ENCODE measurements around the gene MCIDAS. TPM values are rescaled to one million over a fixed set of nuclear protein-coding genes. Genes with fewer than 3 reads are reported as not detected.

MCIDAS gene
- total RNA-seq, 1 donor from 2014 or later = not detected

DNA sequence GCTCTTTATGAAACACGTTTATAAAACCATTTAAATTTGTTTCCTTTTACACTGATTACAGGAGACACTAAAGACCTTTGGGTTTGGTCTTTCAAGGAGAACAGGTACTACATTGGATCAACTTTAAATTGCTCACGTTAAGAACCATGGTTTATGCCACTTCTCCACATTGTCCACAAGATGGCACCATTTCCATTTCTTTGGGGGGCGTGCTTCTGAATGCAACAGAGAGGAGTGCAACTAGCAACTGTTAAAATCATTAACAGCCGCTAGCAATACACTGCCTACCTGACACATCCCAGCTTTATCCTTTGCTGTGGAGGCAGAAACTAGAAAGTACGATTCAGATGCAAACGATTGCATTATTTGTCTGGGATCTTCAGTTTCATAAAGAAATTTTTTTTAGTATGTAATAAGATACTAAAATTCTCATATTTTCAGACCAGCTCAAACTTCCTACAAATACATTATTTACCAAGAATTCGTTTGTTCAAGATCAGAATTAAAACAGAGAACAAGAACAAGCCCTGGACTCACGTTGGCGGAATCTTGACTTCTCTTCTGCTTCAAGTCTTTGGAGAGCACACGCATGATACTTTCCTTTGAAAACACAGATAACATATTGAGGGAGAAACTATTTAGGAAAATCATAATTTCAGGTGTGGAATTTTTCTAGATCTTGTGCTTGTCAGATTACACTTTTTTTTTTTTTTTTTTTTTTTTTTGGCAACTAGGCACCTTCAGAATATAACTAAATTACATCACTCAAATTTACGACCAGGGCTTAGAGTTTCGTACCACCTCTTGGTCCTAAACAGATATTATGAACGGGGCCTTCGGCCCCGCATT is 54.8 kb downstream of the MCIDAS start:
- Histone ChIP-seq H3K9me3 (ENCODE audit: control insufficient read depth in 3 of 3, low read length in 3 of 3) (no peaks in the 10 kb centered on the region), H3K4me3 (ENCODE audit: low read length in 3 of 3) (peak overlapping the region; percentile 66 to 77 (median 75)), H3K27ac (ENCODE audit: low read depth, low read length) (no peak overlapping the region), H3K4me1 (ENCODE audit: control insufficient read depth in 3 of 3, insufficient read depth in 3 of 3, low read length in 3 of 3) (peaks cover 20 to 25% (median 23%) of the 10 kb centered on the region in 3 donors), H3K36me3 (ENCODE audit: control insufficient read depth in 3 of 3, insufficient read depth in 3 of 3, low read length in 3 of 3) (no peaks in the 10 kb centered on the region), H3K27me3 (ENCODE audit: control insufficient read depth in 3 of 3, insufficient read depth in 3 of 3, low read length in 3 of 3) (peaks cover 25 to 43% (median 41%) of the 10 kb centered on the region in 3 donors), H3K9ac (ENCODE audit: low read depth in 1 of 3, low read length in 3 of 3) (no peak overlapping the region)

DNA sequence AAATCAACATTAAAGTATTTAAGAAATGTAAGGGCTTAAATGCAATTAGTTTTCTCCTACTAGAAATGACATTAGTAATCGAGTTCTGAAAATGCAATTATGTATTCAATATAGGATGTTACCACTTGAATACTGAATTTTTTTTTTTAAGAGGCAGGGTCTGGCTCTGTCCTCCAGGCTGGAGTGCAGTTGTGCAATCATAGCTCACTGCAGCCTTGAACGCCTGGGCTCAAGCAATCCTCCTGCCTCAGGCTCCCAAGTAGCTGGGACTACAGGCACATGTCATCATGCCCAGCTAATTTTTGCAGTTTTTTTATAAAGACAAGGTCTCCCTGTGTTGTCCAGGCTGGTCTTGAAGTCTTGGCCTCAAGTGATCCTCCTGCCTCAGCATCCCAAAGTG is 55.6 kb downstream of the MCIDAS start:
- H3K36me3 ChIP-seq (ENCODE audit: control insufficient read depth in 3 of 3, insufficient read depth in 3 of 3, low read length in 3 of 3) = no peaks in the 10 kb centered on the region
- peaks cover 22 to 35% (median 34%) of the 10 kb centered on the region in 3 donors for H3K27me3 ChIP-seq (ENCODE audit: control insufficient read depth in 3 of 3, insufficient read depth in 3 of 3, low read length in 3 of 3)
- H3K9me3 ChIP-seq (ENCODE audit: control insufficient read depth in 3 of 3, low read length in 3 of 3) = no peaks in the 10 kb centered on the region
- H3K9ac ChIP-seq (ENCODE audit: low read depth in 1 of 3, low read length in 3 of 3) = no peak overlapping the region
- no peak overlapping the region for H3K4me3 ChIP-seq (ENCODE audit: low read length in 3 of 3)
- peaks cover 17 to 23% (median 23%) of the 10 kb centered on the region in 3 donors for H3K4me1 ChIP-seq (ENCODE audit: control insufficient read depth in 3 of 3, insufficient read depth in 3 of 3, low read length in 3 of 3)
- H3K27ac ChIP-seq (ENCODE audit: low read depth, low read length) = no peak overlapping the region

Small RNA genes lying within 50 kb of the gene (small RNA-seq; reads per million reads assigned to genes)
- gene MIR449A = 1.1 reads per million, percentile 79 among the genes with 10 or more reads in this experiment
- gene MIR449B = not detected
- gene MIR449C = 1.1 reads per million, percentile 80 among the genes with 10 or more reads in this experiment

Other genes starting within 250 kb of the MCIDAS start
- 0.52 TPM for gene ESM1, start 241.7 kb downstream of the MCIDAS start, total RNA-seq
- not detected for gene GZMK, start 203.1 kb downstream of the MCIDAS start, total RNA-seq
- 0.52 TPM for gene GZMA, start 124.7 kb downstream of the MCIDAS start, total RNA-seq
- 23.5 TPM for gene GPX8, start 67.1 kb downstream of the MCIDAS start, total RNA-seq
- not detected for gene CDC20B, start 54.1 kb downstream of the MCIDAS start, total RNA-seq
- gene CCNO, start 6.3 kb upstream of the MCIDAS start, total RNA-seq = not detected
- 20.4 TPM for gene DHX29, start 80.4 kb upstream of the MCIDAS start, total RNA-seq
- gene MTREX, start 80.7 kb upstream of the MCIDAS start, total RNA-seq = 85.1 TPM